OCI-LY7 (cell line): ENCODE data around the gene NUDT9.
"Not testable (repeated sequence)": the region's sequence is repeated elsewhere in the genome, so short reads cannot be mapped to it uniquely, and the experiment has no call there.

Experiments used
- CTCF ChIP-seq: fragments of 200-600 bp; sonication (generic); conservative IDR thresholded peaks from 2 replicates; pipeline ENCODE4 v1.5.1; 2014; ENCODE audit warnings: mild to moderate bottlenecking, antibody characterized with exemption, low read length, moderate library complexity, mixed read lengths
- EZH2phosphoT487 ChIP-seq: fragments of 200-600 bp; sonication (generic); IDR thresholded peaks from 2 replicates; pipeline ENCODE4 v1.6.1; 2018; ENCODE audit warnings: low read depth, borderline replicate concordance, mild to moderate bottlenecking, mixed run types, antibody characterized with exemption, low read length, moderate library complexity, mixed read lengths

- not testable (repeated sequence) for TF ChIP-seq CTCF, EZH2phosphoT487
Measured at GRCh38 chr4:87395073-87395472, 27.3 kb upstream of the NUDT9 start.
